ENCODE data around the gene OTUB1. TPM values are rescaled to one million over a fixed set of nuclear protein-coding genes. Genes with fewer than 3 reads are reported as not detected.
A peak's percentile ranks its signal among the peaks of the same experiment; 100 is the strongest.

The OTUB1 gene
- total RNA-seq, 4 donors from 2014 or later, result 57.7 to 70.5 (median 65.4) TPM

DNA sequence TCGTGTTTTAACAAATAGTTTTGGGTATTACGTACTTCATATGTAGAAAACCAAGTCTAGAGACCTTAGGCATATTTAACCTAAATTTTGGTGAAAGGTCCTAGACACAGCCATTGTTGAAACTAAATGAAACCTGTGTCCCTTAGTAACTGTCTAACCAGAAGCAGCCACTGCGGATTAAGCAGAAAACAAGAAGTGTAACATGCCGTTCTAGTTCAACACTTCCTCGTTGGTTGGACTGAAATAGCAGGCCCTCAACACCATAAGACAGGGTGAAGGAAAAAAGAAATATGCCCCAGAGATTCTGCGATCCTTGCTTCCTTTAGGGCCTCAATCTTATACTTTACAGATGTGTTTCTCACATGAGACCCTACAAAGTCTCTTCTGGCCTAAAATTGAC, 45.5 kb upstream of the OTUB1 start:
- H3K36me3 ChIP-seq, result peaks cover 0 to 5% (median 0%) of the 10 kb centered on the region in 4 donors
- 73% methylated on average over 6 of the region's 6 CpGs for WGBS
- intact Hi-C loops (cut with DNase I), result no loop called here
- H3K9me3 ChIP-seq, result no peaks in the 10 kb centered on the region
- no peak for DNase-seq (ENCODE audit: extremely low spot score)
- H3K27ac ChIP-seq (replicated peaks in 1 of 4), result no peak overlapping the region
- H3K4me1 ChIP-seq, result peaks cover 24 to 36% (median 34%) of the 10 kb centered on the region in 4 donors
- TF ChIP-seq POLR2AphosphoS5 (IDR thresholded peaks at IDR 0.05) (no peak), EP300 (IDR thresholded peaks at IDR 0.05) (no peak), POLR2A (IDR thresholded peaks at IDR 0.05; ENCODE audit: low read depth) (no peak)
- H3K4me3 ChIP-seq, result no peak overlapping the region
- H3K27me3 ChIP-seq, result no peaks in the 10 kb centered on the region

DNA sequence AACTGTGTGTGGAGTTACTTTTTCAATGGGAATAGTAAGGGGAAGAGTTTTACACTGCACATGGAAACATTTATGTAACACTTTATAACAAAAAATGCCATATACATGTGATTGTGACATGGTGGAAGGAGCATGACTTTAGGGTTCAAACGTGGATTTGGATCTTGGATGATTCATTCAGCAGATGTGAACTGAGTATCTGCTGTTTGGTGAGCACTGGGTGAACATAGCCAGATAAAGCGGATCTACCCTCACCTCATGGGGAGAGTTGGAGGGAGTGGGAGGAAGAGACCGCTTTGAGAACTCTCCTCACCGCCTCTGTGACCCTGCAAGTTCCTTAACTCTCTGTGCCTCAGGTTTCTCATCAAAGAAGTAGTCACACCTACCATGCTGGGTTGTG, 44.3 kb upstream of the OTUB1 start:
- no peak overlapping the region for H3K4me3 ChIP-seq
- no peak overlapping the region for H3K27ac ChIP-seq (replicated peaks in 1 of 4)
- peaks cover 0 to 13% (median 10%) of the 10 kb centered on the region in 4 donors for H3K36me3 ChIP-seq
- intact Hi-C loops (cut with DNase I), result no loop called here
- WGBS, result 81% methylated on average over 4 of the region's 4 CpGs
- TF ChIP-seq POLR2AphosphoS5 (IDR thresholded peaks at IDR 0.05) (no peak), POLR2A (IDR thresholded peaks at IDR 0.05; ENCODE audit: low read depth) (no peak), EP300 (IDR thresholded peaks at IDR 0.05) (no peak)
- TF ChIP-seq, protein P1, sequence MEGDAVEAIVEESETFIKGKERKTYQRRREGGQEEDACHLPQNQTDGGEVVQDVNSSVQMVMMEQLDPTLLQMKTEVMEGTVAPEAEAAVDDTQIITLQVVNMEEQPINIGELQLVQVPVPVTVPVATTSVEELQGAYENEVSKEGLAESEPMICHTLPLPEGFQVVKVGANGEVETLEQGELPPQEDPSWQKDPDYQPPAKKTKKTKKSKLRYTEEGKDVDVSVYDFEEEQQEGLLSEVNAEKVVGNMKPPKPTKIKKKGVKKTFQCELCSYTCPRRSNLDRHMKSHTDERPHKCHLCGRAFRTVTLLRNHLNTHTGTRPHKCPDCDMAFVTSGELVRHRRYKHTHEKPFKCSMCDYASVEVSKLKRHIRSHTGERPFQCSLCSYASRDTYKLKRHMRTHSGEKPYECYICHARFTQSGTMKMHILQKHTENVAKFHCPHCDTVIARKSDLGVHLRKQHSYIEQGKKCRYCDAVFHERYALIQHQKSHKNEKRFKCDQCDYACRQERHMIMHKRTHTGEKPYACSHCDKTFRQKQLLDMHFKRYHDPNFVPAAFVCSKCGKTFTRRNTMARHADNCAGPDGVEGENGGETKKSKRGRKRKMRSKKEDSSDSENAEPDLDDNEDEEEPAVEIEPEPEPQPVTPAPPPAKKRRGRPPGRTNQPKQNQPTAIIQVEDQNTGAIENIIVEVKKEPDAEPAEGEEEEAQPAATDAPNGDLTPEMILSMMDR (IDR thresholded peaks at IDR 0.05), result no peak
- no peaks in the 10 kb centered on the region for H3K9me3 ChIP-seq
- DNase-seq (ENCODE audit: extremely low spot score), result no peak
- H3K4me1 ChIP-seq, result peaks cover 24 to 40% (median 38%) of the 10 kb centered on the region in 4 donors
- no peaks in the 10 kb centered on the region for H3K27me3 ChIP-seq

DNA sequence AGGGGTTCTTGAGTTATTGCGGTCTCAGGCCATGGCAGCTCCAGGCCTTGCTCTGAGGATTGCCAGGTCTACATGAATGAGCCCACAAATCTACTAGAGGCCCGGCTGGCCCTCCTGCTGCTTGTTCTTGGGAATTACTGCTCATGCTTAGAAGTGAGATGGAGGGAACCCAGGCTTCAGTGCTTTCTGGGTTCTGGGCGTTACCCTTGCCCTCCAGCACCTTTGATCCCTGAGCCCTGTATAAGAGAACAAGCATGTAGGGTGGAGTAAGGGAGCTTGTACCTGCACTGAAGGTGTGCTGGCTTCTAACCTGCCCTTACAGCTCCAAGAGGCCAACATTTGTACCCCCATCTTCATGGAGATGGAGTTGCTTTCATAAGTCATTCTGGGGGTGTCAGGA, 43.4 kb upstream of the OTUB1 start:
- Histone ChIP-seq H3K9me3 (no peaks in the 10 kb centered on the region), H3K36me3 (peaks cover 0 to 19% (median 17%) of the 10 kb centered on the region in 4 donors), H3K27ac (replicated peaks in 1 of 4) (no peak overlapping the region), H3K4me1 (peaks cover 22 to 40% (median 38%) of the 10 kb centered on the region in 4 donors), H3K27me3 (no peaks in the 10 kb centered on the region), H3K4me3 (no peak overlapping the region)
- intact Hi-C loops (cut with DNase I), result no loop called here
- TF ChIP-seq POLR2AphosphoS5 (IDR thresholded peaks at IDR 0.05) (no peak), EP300 (IDR thresholded peaks at IDR 0.05) (no peak), POLR2A (IDR thresholded peaks at IDR 0.05; ENCODE audit: low read depth) (no peak)
- TF ChIP-seq, protein P1 (IDR thresholded peaks at IDR 0.05), result no peak
- WGBS, result 100% methylated on average over 2 of the region's 3 CpGs
- no peak for DNase-seq (ENCODE audit: extremely low spot score)

DNA sequence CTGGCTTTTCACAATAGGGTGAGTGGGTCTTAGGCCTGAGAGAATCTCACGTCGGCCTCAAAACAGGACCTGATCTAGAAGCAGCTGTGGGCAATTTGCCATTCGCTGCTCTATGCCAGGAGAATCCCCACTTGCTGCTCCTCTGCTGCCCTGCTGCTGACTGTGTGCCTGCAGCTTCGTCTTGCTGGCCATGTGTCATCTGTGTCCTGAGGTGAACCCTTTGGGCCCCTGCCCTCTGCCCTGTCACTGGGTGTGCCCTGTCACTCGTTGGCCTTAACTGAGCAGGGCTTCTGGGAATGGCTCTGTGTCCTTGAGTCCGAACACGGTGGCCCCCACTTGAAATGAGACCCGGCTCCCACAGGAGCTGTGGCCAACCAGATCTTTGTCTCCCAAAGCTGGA, 41.3 kb upstream of the OTUB1 start:
- Histone ChIP-seq H3K27ac (replicated peaks in 1 of 4) (peak overlapping the region; percentile 68 to 77 (median 75)), H3K4me1 (peaks cover 11 to 24% (median 22%) of the 10 kb centered on the region in 4 donors), H3K27me3 (no peaks in the 10 kb centered on the region), H3K4me3 (peak overlapping the region in 2 of 4 donors; percentile 19 to 32), H3K36me3 (peaks cover 0 to 33% (median 30%) of the 10 kb centered on the region in 4 donors), H3K9me3 (no peaks in the 10 kb centered on the region)
- TF ChIP-seq POLR2AphosphoS5 (IDR thresholded peaks at IDR 0.05), result no peak
- no peak for TF ChIP-seq EP300 (IDR thresholded peaks at IDR 0.05)
- no peak for TF ChIP-seq POLR2A (IDR thresholded peaks at IDR 0.05; ENCODE audit: low read depth)
- TF ChIP-seq, protein P1 (IDR thresholded peaks at IDR 0.05), result no peak
- no peak for DNase-seq (ENCODE audit: extremely low spot score)
- intact Hi-C loops (cut with DNase I), result loop anchor here (5.0 kb wide), 1 partner anchor 178 kb away; the partner anchor contains the start of gene ZFTA
- WGBS, result 37% methylated on average over 5 of the region's 8 CpGs

DNA sequence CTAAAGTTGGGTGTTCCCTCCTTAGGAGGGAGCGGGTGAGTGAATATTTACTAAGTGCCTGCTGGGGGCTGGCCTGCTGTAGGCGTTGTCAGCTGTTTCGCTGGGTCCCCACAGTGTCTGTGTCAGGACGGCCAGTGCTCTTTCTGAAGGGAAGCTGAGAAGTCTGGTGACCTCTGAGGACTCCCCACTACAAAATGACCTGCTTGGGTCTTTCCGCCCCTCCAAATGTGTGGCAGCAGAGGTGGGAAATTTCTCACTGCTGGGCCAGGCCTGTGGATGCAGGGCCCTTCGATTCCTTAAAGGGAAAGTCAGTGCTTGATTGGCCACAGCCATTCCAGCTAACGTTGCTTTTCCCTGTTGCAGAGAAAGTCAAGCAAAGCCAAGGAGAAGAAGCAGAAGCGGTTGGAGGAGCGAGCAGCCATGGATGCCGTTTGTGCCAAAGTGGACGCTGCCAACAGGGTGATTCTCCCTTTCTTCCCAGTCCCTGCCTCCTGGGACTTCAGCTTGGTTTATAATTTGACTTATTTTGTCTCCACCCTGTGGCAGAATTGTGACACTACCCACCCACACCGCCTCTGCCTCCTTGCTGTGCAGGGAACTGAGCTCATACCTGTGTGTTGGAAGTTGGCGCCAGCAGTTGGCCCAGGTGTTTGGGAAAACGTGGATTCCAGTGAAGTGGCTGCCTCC, 40.6 kb upstream of the OTUB1 start:
- 16% methylated on average over 8 of the region's 14 CpGs for WGBS
- H3K36me3 ChIP-seq, result peaks cover 0 to 39% (median 33%) of the 10 kb centered on the region in 4 donors
- TF ChIP-seq POLR2A (IDR thresholded peaks at IDR 0.05; ENCODE audit: low read depth) (no peak), POLR2AphosphoS5 (IDR thresholded peaks at IDR 0.05) (peak in 1 of 2 donors; percentile 49), EP300 (IDR thresholded peaks at IDR 0.05) (no peak)
- TF ChIP-seq, protein P1 (IDR thresholded peaks at IDR 0.05), result peak; percentile 82 to 94 (median 87)
- H3K27ac ChIP-seq (replicated peaks in 1 of 4), result peak overlapping the region; percentile 68 to 77 (median 75)
- peak overlapping the region; percentile 19 to 42 (median 28) for H3K4me3 ChIP-seq
- H3K27me3 ChIP-seq, result no peaks in the 10 kb centered on the region
- intact Hi-C loops (cut with DNase I), result loop anchor here (1.0 to 5.0 kb wide), 2 partner anchors 108 to 178 kb away; partner anchors contain the start of gene ZFTA
- peaks cover 11 to 19% (median 16%) of the 10 kb centered on the region in 4 donors for H3K4me1 ChIP-seq
- no peaks in the 10 kb centered on the region for H3K9me3 ChIP-seq
- DNase-seq (ENCODE audit: extremely low spot score), result no peak

All from esophagus muscularis mucosa (tissue), 4 donors.